Tibial nerve (tissue), 4 donors: ENCODE data around the gene CADPS2. TPM values are rescaled to one million over a fixed set of nuclear protein-coding genes. Genes with fewer than 3 reads are reported as not detected.

ENCODE experiments used
- DNase-seq, 2 donors: peaks; one replicate each; pipeline ENCODE4 v3.0.0-alpha.2; 2019; ENCODE audit warnings: low spot score in 2 of 2
- H3K27ac ChIP-seq, 4 donors: fragments of 200-600 bp; sonication (generic) in 3 of 4; one replicate each; pipeline ENCODE4 v1.5.1; 2017 to 2019; ENCODE audit warnings: mild to moderate bottlenecking in 1 of 4
- H3K27me3 ChIP-seq, 2 donors: fragments of 200-600 bp; sonication (generic) in 1 of 2; one replicate each; pipeline versions ENCODE4 v1.5.1 to v1.6.0; 2017 to 2019
- H3K36me3 ChIP-seq, 3 donors: fragments of 200-600 bp; sonication (generic); one replicate each; pipeline ENCODE4 v1.5.1; 2018 to 2019
- H3K4me1 ChIP-seq, 4 donors: fragments of 200-600 bp; sonication (generic) in 3 of 4; one replicate each; pipeline ENCODE4 v1.5.1; 2017 to 2019
- H3K4me3 ChIP-seq, 4 donors: fragments of 200-600 bp; sonication (generic) in 3 of 4; one replicate each; pipeline ENCODE4 v1.5.1; 2017 to 2019; ENCODE audit warnings: mild to moderate bottlenecking in 1 of 4, moderate library complexity in 1 of 4
- H3K9me3 ChIP-seq, 4 donors: fragments of 200-600 bp; sonication (generic) in 3 of 4; one replicate each; pipeline ENCODE4 v1.5.1; 2017 to 2019
- EP300 ChIP-seq, 2 donors: sonication (generic); formaldehyde crosslinking; IDR thresholded peaks; one replicate each; pipeline ENCODE4 v1.6.1; 2017; ENCODE audit warnings: antibody characterized with exemption in 2 of 2, mild to moderate bottlenecking in 1 of 2
- POLR2A ChIP-seq, 2 donors: fragments of 450-650 bp; IDR thresholded peaks; one replicate each; pipeline ENCODE4 v1.6.1; 2017; ENCODE audit warnings: antibody characterized with exemption in 2 of 2, mild to moderate bottlenecking in 2 of 2, moderate library complexity in 2 of 2
- WGBS, 2 donors: methylation state at CpG; one replicate each; pipeline ENCODE4 v1.1.5; 2018; 5-methylcytosine and 5-hydroxymethylcytosine counted together
- total RNA-seq, 4 donors: library from RNA; depleted of rRNA; stranded (reverse); fragments of >200 nt; gene quantifications; one replicate each; pipeline ENCODE4 v1.1.0, GENCODE V29; 2016
- TF ChIP-seq, protein P1 (sequence below), 5 experiments: fragments of 200-600 bp in 3 of 5; fragments of 450-650 bp in 2 of 5; sonication (generic) in 3 of 5; IDR thresholded peaks; one replicate each; pipeline ENCODE4 v1.5.1; 2016 to 2019; ENCODE audit warnings: antibody characterized with exemption in 5 of 5, mild to moderate bottlenecking in 3 of 5, moderate library complexity in 2 of 5

CADPS2 gene
- total RNA-seq, 4 donors from 2014 or later: 20.3 to 44.4 (median 27.1) TPM

DNA sequence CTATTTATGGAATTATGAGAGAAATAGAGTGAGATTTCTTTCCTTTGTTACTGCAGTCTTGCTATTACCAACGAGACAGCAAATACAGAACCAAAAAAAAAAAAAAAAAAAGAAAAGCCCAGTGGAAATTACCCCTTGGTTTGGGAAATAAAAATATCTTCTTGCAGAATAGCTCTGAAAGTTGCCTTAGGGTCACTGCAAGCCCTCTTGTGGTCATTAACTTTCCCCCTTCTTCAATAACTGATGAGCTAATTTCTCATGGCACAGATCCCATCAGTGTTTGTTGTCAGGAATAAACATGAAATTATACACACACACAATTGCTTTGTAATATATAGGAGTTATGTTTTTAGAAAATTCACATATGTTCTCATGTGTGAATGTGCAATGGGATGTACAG, 470.8 kb downstream of the CADPS2 start:
- no peak overlapping the region for H3K27ac ChIP-seq
- H3K27me3 ChIP-seq: no peaks in the 10 kb centered on the region
- H3K36me3 ChIP-seq: no peaks in the 10 kb centered on the region
- TF ChIP-seq, protein P1, sequence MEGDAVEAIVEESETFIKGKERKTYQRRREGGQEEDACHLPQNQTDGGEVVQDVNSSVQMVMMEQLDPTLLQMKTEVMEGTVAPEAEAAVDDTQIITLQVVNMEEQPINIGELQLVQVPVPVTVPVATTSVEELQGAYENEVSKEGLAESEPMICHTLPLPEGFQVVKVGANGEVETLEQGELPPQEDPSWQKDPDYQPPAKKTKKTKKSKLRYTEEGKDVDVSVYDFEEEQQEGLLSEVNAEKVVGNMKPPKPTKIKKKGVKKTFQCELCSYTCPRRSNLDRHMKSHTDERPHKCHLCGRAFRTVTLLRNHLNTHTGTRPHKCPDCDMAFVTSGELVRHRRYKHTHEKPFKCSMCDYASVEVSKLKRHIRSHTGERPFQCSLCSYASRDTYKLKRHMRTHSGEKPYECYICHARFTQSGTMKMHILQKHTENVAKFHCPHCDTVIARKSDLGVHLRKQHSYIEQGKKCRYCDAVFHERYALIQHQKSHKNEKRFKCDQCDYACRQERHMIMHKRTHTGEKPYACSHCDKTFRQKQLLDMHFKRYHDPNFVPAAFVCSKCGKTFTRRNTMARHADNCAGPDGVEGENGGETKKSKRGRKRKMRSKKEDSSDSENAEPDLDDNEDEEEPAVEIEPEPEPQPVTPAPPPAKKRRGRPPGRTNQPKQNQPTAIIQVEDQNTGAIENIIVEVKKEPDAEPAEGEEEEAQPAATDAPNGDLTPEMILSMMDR (IDR thresholded peaks at IDR 0.05): no peak
- 18 to 33% methylated on average over 1 of the region's 1 CpG for WGBS, 2 donors
- no peaks in the 10 kb centered on the region for H3K4me1 ChIP-seq
- DNase-seq: no peak
- H3K9me3 ChIP-seq: no peaks in the 10 kb centered on the region
- no peak overlapping the region for H3K4me3 ChIP-seq

DNA sequence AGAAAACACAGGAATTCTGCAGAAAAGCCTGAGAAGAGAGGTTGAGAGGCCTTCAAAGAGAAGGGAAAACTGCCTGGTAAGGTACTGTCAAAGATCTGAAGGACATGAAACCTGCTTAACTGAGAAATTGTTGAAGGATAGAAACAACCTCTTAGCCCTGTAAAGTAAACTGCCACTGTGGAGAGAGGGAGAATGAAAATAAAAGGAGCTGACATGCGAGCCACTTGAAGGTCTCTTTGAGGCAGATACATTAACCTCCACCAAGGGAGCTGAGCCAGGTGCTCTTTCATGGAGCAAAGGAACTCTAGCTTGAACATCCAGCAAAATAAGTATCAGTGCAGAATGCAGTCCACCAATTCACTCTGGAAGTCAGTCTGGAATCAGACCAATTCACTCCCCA, 472.9 kb downstream of the CADPS2 start:
- no peak overlapping the region for H3K27ac ChIP-seq
- H3K4me3 ChIP-seq: no peak overlapping the region
- no peaks in the 10 kb centered on the region for H3K27me3 ChIP-seq
- DNase-seq: no peak
- H3K36me3 ChIP-seq: no peaks in the 10 kb centered on the region
- no peaks in the 10 kb centered on the region for H3K9me3 ChIP-seq
- no peak for TF ChIP-seq EP300 (IDR thresholded peaks at IDR 0.05)
- TF ChIP-seq, protein P1 (IDR thresholded peaks at IDR 0.05): no peak
- TF ChIP-seq POLR2A (IDR thresholded peaks at IDR 0.05): no peak
- 74 to 85% methylated on average over 1 of the region's 1 CpG for WGBS, 2 donors
- H3K4me1 ChIP-seq: no peaks in the 10 kb centered on the region

DNA sequence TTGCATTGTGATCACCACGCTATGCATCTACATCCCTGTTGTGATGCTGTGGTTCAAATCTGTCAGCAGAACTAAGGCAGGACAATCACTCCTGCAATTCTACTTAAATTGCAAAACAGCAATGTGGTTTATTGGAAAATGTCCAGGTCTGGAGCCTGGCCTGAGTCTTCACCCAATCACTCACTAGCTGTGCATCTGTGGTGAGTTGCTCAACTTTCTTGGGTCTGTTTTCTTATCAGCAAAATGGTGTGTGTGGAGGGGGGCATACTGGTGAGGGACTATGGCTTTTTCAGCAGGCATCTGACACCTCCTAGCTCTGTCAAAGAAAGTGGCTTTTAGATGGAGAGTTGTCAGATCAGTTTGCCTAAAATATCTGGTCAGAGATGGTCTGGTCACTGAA, 473.4 kb downstream of the CADPS2 start:
- Histone ChIP-seq H3K4me1 (no peaks in the 10 kb centered on the region), H3K36me3 (no peaks in the 10 kb centered on the region), H3K4me3 (no peak overlapping the region), H3K27ac (no peak overlapping the region), H3K27me3 (no peaks in the 10 kb centered on the region), H3K9me3 (no peaks in the 10 kb centered on the region)
- DNase-seq: peak in 1 of 2 donors; percentile 16
- WGBS, 2 donors: 91 to 96% methylated on average over 1 of the region's 1 CpG
- TF ChIP-seq EP300 (IDR thresholded peaks at IDR 0.05): no peak
- TF ChIP-seq, protein P1 (IDR thresholded peaks at IDR 0.05): no peak
- TF ChIP-seq POLR2A (IDR thresholded peaks at IDR 0.05): no peak

DNA sequence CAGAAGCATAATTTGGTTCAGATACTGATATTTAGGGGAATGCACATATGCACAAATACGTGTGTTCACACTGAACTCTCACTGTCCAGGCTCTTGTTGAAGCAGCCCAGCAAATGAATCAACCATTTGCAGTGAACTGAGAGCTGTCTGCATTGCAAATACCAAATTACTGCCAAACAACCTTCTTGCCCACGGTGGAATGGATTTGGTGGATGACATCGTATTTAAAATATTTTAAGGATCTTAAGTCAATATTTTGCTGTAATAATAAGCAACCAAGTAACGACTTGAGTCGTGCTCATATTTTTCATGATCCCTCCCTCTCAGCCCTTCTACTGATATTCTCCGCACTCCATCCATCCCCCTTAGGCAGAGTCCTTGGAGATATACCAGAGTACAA, 473.8 kb downstream of the CADPS2 start:
- DNase-seq: no peak
- H3K27me3 ChIP-seq: no peaks in the 10 kb centered on the region
- H3K4me1 ChIP-seq: no peaks in the 10 kb centered on the region
- no peaks in the 10 kb centered on the region for H3K36me3 ChIP-seq
- 73 to 75% methylated on average over 6 of the region's 6 CpGs for WGBS, 2 donors
- H3K9me3 ChIP-seq: no peaks in the 10 kb centered on the region
- H3K27ac ChIP-seq: no peak overlapping the region
- no peak overlapping the region for H3K4me3 ChIP-seq
- TF ChIP-seq POLR2A (IDR thresholded peaks at IDR 0.05) (no peak), EP300 (IDR thresholded peaks at IDR 0.05) (no peak)
- TF ChIP-seq, protein P1 (IDR thresholded peaks at IDR 0.05): no peak

DNA sequence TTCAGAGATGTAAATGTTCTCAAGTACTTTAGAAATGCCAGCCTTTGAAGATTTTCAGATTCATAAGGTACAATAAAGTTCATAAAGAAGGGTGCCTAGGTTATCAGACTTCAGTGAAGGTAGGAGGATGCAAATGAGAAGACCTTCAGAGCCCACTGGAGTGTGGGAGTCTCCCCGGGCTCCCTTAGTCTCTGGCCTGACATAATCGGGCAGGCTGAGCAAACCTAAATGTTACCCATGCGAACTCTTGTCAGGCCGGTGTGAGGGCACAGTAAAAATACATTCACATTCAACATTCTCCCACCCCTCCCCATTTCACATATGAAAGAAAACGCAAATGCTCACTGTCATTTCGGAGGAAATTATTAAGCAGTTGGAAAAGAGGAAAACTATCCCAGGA, 479.1 kb downstream of the CADPS2 start:
- Histone ChIP-seq H3K4me3 (no peak overlapping the region), H3K4me1 (no peaks in the 10 kb centered on the region), H3K9me3 (no peaks in the 10 kb centered on the region), H3K27ac (no peak overlapping the region), H3K36me3 (peaks cover 0 to 5% (median 0%) of the 10 kb centered on the region in 3 donors), H3K27me3 (no peaks in the 10 kb centered on the region)
- no peak for TF ChIP-seq POLR2A (IDR thresholded peaks at IDR 0.05)
- TF ChIP-seq EP300 (IDR thresholded peaks at IDR 0.05): no peak
- TF ChIP-seq, protein P1 (IDR thresholded peaks at IDR 0.05): no peak
- WGBS, 2 donors: 70 to 79% methylated on average over 6 of the region's 6 CpGs
- no peak for DNase-seq
